ENCODE results near the gene UMODL1.
"Not testable (repeated sequence)": the region's sequence is repeated elsewhere in the genome, so short reads cannot be mapped to it uniquely, and the experiment has no call there.

GRCh38 chr21:42078247-42079007 lies 7.3 kb downstream of the UMODL1 start:
- TF ChIP-seq GATAD2B (conservative IDR thresholded peaks at IDR 0.05; ENCODE audit: low read depth); JUNB (IDR thresholded peaks at IDR 0.05); MEF2A (IDR thresholded peaks at IDR 0.05; ENCODE audit: insufficient read depth, low read depth, low read length): not testable (repeated sequence)

All from GM12878 (cell line).